Measurements from ENCODE around the gene PBX2.
"Not testable (repeated sequence)": the region's sequence is repeated elsewhere in the genome, so short reads cannot be mapped to it uniquely, and the experiment has no call there.

Gene PBX2

DNA sequence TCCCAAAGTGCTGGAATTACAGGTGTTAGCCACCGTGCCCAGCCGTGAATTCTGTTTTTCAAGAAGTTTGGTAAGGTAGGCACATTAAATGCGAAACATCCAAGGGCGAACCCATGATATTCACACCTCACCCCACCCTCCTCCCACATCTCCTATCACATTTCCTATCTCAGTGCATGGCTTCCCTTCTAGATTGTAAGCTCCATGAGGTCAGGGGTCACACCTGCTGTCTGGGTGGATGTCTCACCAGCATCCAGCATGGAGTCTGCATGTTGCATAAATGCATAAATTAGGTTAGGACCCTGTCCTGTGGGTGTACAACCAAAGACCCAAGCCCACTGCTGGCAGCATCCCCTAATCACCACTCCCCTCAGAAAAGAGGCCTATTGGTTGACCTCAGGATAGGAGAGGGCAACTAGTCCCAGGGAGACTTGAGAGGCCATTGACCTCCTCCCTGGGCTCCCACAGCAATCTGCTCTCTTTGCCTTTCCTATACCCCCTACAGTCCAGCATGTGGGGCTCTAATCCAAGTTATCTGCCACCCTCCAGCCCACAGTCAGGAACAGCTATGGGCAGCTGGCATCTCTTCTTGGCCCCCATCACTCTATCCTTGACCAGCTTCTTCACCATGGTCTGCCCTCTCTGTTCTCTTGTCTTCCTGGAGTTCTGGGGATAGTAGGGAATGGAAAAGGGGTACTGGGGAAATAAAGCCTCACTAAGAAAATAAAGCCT, 42.4 kb downstream of the PBX2 start:
- H3K27ac ChIP-seq, result no peak overlapping the region
- TF ChIP-seq, protein P1, sequence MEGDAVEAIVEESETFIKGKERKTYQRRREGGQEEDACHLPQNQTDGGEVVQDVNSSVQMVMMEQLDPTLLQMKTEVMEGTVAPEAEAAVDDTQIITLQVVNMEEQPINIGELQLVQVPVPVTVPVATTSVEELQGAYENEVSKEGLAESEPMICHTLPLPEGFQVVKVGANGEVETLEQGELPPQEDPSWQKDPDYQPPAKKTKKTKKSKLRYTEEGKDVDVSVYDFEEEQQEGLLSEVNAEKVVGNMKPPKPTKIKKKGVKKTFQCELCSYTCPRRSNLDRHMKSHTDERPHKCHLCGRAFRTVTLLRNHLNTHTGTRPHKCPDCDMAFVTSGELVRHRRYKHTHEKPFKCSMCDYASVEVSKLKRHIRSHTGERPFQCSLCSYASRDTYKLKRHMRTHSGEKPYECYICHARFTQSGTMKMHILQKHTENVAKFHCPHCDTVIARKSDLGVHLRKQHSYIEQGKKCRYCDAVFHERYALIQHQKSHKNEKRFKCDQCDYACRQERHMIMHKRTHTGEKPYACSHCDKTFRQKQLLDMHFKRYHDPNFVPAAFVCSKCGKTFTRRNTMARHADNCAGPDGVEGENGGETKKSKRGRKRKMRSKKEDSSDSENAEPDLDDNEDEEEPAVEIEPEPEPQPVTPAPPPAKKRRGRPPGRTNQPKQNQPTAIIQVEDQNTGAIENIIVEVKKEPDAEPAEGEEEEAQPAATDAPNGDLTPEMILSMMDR (conservative IDR thresholded peaks at IDR 0.05), result no peak
- TF ChIP-seq ZFX (IDR thresholded peaks at IDR 0.05), result no peak

DNA sequence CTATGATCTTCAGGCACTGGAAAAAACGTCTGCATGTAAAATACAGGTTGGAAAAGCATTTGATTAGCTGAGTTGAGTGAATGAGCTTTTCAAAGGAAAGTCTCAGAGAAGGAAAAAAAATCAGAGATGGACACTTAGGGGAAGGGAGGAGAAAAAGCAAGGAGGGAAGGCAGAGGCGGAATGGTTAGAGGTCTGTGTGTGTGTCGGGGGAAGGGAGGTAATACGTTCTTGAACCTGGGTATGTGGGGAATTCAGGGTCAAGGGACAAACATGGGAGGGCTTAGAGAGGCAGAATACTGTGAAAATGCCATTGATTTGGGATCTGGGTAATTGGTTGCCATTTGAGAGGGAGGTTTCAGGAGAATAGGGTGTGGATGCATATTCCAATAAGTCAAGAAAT, 43.3 kb downstream of the PBX2 start:
- no peak for TF ChIP-seq ZFX (IDR thresholded peaks at IDR 0.05)
- no peak overlapping the region for H3K27ac ChIP-seq

DNA sequence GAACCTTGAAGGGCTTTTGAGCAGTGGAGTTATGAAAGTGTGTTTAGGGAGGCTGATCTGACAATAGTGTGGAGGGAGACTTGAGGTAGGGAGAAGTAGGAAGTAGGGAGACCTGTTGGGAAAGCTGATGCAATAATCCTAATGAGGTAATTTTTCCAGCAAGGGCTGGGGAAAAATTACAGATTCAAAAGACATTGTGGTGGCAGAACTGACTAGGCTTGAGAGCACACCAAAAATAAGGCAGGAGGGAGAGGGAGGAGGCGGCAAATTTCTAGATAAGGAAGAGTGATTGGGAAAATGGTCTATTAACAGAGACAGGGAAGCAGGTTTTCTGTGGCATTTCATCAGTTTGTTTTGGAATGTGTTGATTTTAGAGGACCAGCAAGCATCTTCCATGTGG, 43.7 kb downstream of the PBX2 start:
- no peak overlapping the region for H3K27ac ChIP-seq
- TF ChIP-seq ZFX (IDR thresholded peaks at IDR 0.05), result no peak
- TF ChIP-seq, protein P1 (conservative IDR thresholded peaks at IDR 0.05), result no peak

DNA sequence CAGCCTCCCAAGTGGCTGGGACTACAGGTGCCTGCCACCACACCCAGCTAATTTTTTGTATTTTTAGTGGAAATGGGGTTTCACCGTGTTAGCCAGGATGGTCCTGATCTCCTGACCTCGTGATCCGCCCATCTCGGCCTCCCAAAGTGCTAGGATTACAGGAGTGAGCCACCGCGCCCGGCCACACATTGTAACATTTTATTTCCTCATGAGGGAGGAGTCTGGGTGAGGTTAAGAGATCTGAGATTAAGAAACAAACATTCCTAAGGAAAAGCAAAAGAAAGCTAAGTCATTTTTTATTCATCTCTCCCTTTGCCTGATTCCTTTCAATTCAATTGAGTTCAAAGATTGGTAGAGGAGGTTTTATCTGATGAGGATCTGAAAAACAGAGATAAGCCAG, 45.8 kb downstream of the PBX2 start:
- not testable (repeated sequence) for H3K27ac ChIP-seq

DNA sequence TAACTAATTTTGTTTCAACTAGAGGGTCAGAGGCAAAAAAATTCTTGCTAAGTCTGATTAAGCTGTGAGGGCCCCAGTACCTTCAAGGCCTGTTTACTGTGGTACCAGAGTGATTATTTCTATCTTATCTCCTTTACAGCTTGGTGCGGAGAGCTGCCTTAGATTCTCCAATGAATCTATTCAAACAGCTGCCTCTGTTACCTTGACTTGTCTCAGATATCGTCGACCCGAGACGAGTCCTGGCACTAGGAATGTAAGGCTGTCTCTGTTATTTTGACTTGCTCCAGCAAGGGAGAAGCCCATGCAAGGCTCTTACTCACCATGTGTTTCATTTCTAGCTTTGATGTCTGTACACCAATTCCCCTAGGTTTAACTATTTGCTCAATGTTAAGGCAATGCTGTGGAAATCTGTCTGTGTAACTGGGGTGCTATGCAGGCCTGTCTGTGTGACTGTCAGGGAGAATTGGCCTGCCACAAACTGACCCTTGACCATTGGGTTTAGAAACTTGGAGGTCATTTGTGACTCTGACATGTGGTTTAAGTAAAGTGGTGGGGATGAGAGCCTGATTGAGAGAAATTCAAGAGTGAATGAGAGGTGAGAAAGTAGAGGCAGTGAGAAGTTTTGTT, 49.5 kb downstream of the PBX2 start:
- TF ChIP-seq, protein P1 (conservative IDR thresholded peaks at IDR 0.05), result no peak
- no peak for TF ChIP-seq ZFX (IDR thresholded peaks at IDR 0.05)
- no peak overlapping the region for H3K27ac ChIP-seq

DNA sequence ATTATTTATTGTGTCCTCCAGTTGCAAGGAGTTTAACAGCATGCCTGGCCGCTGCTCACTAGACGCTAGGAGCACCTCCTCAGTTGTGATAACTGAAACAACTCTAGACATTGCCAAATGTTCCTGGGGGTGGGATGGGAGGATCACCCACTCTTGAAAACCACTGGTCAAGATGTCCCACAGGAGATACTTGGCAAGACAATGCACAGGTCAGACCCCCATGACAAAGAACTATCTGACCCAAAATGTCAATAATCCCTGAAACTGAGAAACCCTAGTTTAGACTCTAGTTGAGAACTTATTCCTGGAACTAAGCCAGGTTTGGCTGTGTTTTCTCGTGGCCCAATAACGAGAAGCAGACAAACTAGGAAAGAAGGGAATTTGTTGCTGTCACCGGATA, 50.4 kb downstream of the PBX2 start:
- H3K27ac ChIP-seq, result no peak overlapping the region
- TF ChIP-seq, protein P1 (conservative IDR thresholded peaks at IDR 0.05), result no peak
- no peak for TF ChIP-seq ZFX (IDR thresholded peaks at IDR 0.05)

DNA sequence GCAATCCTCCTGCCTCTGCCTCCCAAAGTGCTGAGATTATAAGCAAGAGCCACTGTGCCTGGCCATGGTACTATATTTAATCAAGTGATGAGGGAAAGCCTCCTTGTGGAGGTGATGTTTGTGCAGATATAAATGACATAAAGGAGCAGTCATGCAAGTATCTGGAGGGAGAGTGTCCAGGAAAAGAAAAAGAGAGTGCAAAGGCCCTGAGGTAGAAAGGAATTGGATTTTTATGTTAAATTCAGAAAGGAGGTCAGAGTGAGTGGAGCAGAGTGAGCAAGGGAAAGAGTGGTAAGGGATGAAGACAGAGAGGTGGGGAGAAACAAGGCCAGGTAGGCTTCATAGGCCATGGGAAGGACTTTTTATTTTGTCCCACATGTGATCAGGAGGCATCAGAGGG, 52.5 kb downstream of the PBX2 start:
- TF ChIP-seq ZFX (IDR thresholded peaks at IDR 0.05), result no peak
- TF ChIP-seq, protein P1 (conservative IDR thresholded peaks at IDR 0.05), result no peak

More for the DNA sequence above, 52.5 kb downstream of the PBX2 start:
- no peak overlapping the region for H3K27ac ChIP-seq
